Endothelial cell of umbilical vein (primary cell): ENCODE results near the gene CRKL. TPM values are rescaled to one million over a fixed set of nuclear protein-coding genes. Genes with fewer than 3 reads are reported as not detected.

Source experiments
- BruUV-seq: library from RNA; stranded (reverse); fragments of 400-500 nt; replicated peaks from 2 replicates; lab custom pipeline; 2021; lab: Mats Ljungman, UMichigan
- CTCF ChIA-PET: fragments of 300-600, 350-600 bp; sonication (Branson Sonifier 250); formaldehyde crosslinking; loops from one replicate; lab custom pipeline; 2021; ENCODE audit warnings: antibody characterized with exemption, inconsistent platforms; lab: Charles Lee
- POLR2A ChIA-PET: fragments of 300-600, 350-600 bp; sonication (Branson Sonifier 250); formaldehyde crosslinking; loops from one replicate; lab custom pipeline; 2021; ENCODE audit warnings: antibody characterized with exemption, inconsistent platforms; lab: Charles Lee
- DNase-seq: peaks from one replicate; pipeline ENCODE4 v3.0.0-alpha.2; 2011; ENCODE audit warnings: low read depth, low spot score
- FAIRE-seq: peaks from 2 replicates; lab custom pipeline; 2011; peaks lifted over from hg19 to GRCh38; lab: Jason Lieb, UNC
- H2AFZ ChIP-seq: 2 replicates; pipeline ENCODE4 v1.6.0; 2012; ENCODE audit warnings: low read depth, low read length, control low read depth, inconsistent platforms
- H3K27ac ChIP-seq: 2 replicates; pipeline ENCODE4 v1.5.1; 2011; ENCODE audit warnings: low read depth, mild to moderate bottlenecking, control low read depth, low read length, moderate library complexity; ENCODE audit not compliant: insufficient read depth
- H3K27me3 ChIP-seq, 2 experiments: 2 replicates each; pipeline versions ENCODE4 v1.6.0 to v1.6.1; 2011; ENCODE audit warnings: low read length in 2 of 2, mixed read lengths in 1 of 2; ENCODE audit not compliant: control insufficient read depth in 2 of 2, insufficient read depth in 2 of 2
- H3K36me3 ChIP-seq, 2 experiments: 2 replicates in 1 of 2; 3 replicates in 1 of 2; pipeline ENCODE4 v1.5.1; 2011; ENCODE audit warnings: low read length in 2 of 2, mild to moderate bottlenecking in 1 of 2, moderate library complexity in 1 of 2; ENCODE audit not compliant: control insufficient read depth in 2 of 2, insufficient read depth in 2 of 2; ENCODE audit errors: extremely low read depth in 1 of 2
- H3K4me1 ChIP-seq: 3 replicates; pipeline ENCODE4 v1.5.1; 2011; ENCODE audit warnings: mild to moderate bottlenecking, low read length; ENCODE audit not compliant: control insufficient read depth, insufficient read depth; ENCODE audit errors: extremely low read depth
- H3K4me2 ChIP-seq: 2 replicates; pipeline ENCODE4 v1.6.1; 2011; ENCODE audit warnings: low read length, control low read depth, mixed read lengths; ENCODE audit not compliant: insufficient read depth
- H3K4me3 ChIP-seq, 3 experiments: fragments of 200-600 bp in 1 of 3; sonication (generic), shearing (Covaris generic) in 1 of 3; replicated peaks in 1 of 3; 2 replicates each; pipeline ENCODE4 v1.5.1; 2011 to 2016; ENCODE audit warnings: control low read depth in 3 of 3, low read length in 3 of 3, mild to moderate bottlenecking in 2 of 3, inconsistent platforms in 1 of 3, low read depth in 1 of 3, moderate library complexity in 1 of 3; ENCODE audit not compliant: insufficient read depth in 1 of 3
- H3K79me2 ChIP-seq: 2 replicates; pipeline ENCODE4 v1.6.0; 2012; ENCODE audit warnings: low read length, inconsistent platforms; ENCODE audit not compliant: control insufficient read depth, insufficient read depth
- H3K9ac ChIP-seq: replicated peaks from 2 replicates; pipeline ENCODE3; 2011; ENCODE audit warnings: low read length, control low read depth; ENCODE audit not compliant: insufficient read depth; ENCODE audit errors: extremely low read depth
- H3K9me1 ChIP-seq: replicated peaks from 3 replicates; pipeline ENCODE4 v1.6.0; 2011; ENCODE audit warnings: mild to moderate bottlenecking, low read length; ENCODE audit not compliant: control insufficient read depth, insufficient read depth; ENCODE audit errors: extremely low read depth
- H3K9me3 ChIP-seq: replicated peaks from 2 replicates; pipeline ENCODE4 v1.5.1; 2012; ENCODE audit warnings: low read length, inconsistent platforms; ENCODE audit not compliant: control insufficient read depth, insufficient read depth
- H4K20me1 ChIP-seq: replicated peaks from 2 replicates; pipeline ENCODE3; 2011; ENCODE audit warnings: mild to moderate bottlenecking, low read length; ENCODE audit not compliant: control insufficient read depth, insufficient read depth; ENCODE audit errors: extremely low read depth
- CTCF ChIP-seq, 2 donors: IDR thresholded peaks; 1 replicate in 1 of 2; 2 replicates in 1 of 2; pipeline ENCODE4 v1.5.1; 2011; ENCODE audit warnings: low read length in 2 of 2, mild to moderate bottlenecking in 2 of 2, moderate library complexity in 2 of 2, control low read depth in 1 of 2, inconsistent platforms in 1 of 2, low read depth in 1 of 2; ENCODE audit not compliant: insufficient read depth in 1 of 2; ENCODE audit errors: extremely low read depth in 1 of 2
- EZH2 ChIP-seq: IDR thresholded peaks from 2 replicates; pipeline ENCODE4 v1.6.1; 2012; ENCODE audit warnings: borderline replicate concordance, low read depth, mild to moderate bottlenecking, moderate library complexity, low read length, inconsistent platforms; ENCODE audit not compliant: severe bottlenecking
- FOS ChIP-seq: IDR thresholded peaks from 2 replicates; pipeline ENCODE4 v1.6.1; 2011; ENCODE audit warnings: mild to moderate bottlenecking, low read length, moderate library complexity, borderline replicate concordance; ENCODE audit not compliant: insufficient read depth
- GATA2 ChIP-seq: IDR thresholded peaks from 2 replicates; pipeline ENCODE4 v1.7.0; 2011; ENCODE audit warnings: low read depth, mild to moderate bottlenecking, moderate library complexity, mixed read lengths, low read length; ENCODE audit not compliant: insufficient read length, insufficient read depth
- JUN ChIP-seq: IDR thresholded peaks from 2 replicates; pipeline ENCODE4 v1.6.1; 2011; ENCODE audit warnings: borderline replicate concordance, low read depth; ENCODE audit not compliant: insufficient read length, insufficient read depth
- MAX ChIP-seq: IDR thresholded peaks from 2 replicates; pipeline ENCODE4 v1.6.1; 2011; ENCODE audit not compliant: insufficient read depth, insufficient read length
- MYC ChIP-seq: IDR thresholded peaks from one replicate; pipeline ENCODE4 v1.6.1; 2011; ENCODE audit warnings: mild to moderate bottlenecking, low read depth, low read length
- POLR2A ChIP-seq: IDR thresholded peaks from 2 replicates; pipeline ENCODE4 v1.6.1; 2012; ENCODE audit warnings: low read depth, mild to moderate bottlenecking, control low read depth, low read length
- POLR2AphosphoS5 ChIP-seq: IDR thresholded peaks from 2 replicates; pipeline ENCODE4 v1.6.1; 2012; ENCODE audit warnings: low read depth, mild to moderate bottlenecking, control low read depth, low read length, moderate library complexity; ENCODE audit not compliant: insufficient read depth
- dilution Hi-C: fragments of 300-500 bp; cut with MboI; formaldehyde crosslinking; loops from one replicate; pipeline ENCODE4 v1.15.0; 2019; ENCODE audit warnings: low sequenced_read_pairs; ENCODE audit not compliant: extremely low pct_ligation_motif_present
- intact Hi-C: fragments of 100-400 bp; cut with micrococcal nuclease; formaldehyde crosslinking; loops from one replicate; pipeline ENCODE4 v1.10.0; 2022
- polyA plus RNA-seq, 4 experiments: library from polyadenylated mRNA; depleted of rRNA in 3 of 4; stranded (reverse) in 3 of 4; unstranded in 1 of 4; fragments of >200 nt; gene quantifications; 2 replicates each; pipeline versions ENCODE4 v1.2.1 to v1.2.3, GENCODE V29; 2011 to 2012; ENCODE audit warnings: missing spikeins in 1 of 4
- total RNA-seq: library from RNA; stranded (reverse); gene quantifications from 2 replicates; pipeline ENCODE4 v1.2.3, GENCODE V29; 2021

Gene CRKL
- total and polyA plus RNA-seq, 2 donors (not counting 3 experiments of a cell fraction or from before 2014, with no cell fraction given) = 18.0 to 50.6 TPM

GRCh38 chr22:20946991-20947390 lies 29.8 kb downstream of the CRKL start:
- intact Hi-C loops (no loop called here), dilution Hi-C loops (no loop called here)
- Histone ChIP-seq H3K4me3 (no peak overlapping the region), H3K27me3 (no peaks in the 10 kb centered on the region), H4K20me1 (peaks cover 16% of the 10 kb centered on the region), H3K9ac (no peak overlapping the region), H3K9me1 (no peaks in the 10 kb centered on the region), H3K4me1 (peaks cover 19% of the 10 kb centered on the region), H3K79me2 (peaks cover 94% of the 10 kb centered on the region), H3K27ac (no peak overlapping the region), H3K9me3 (no peaks in the 10 kb centered on the region), H3K36me3 (peaks cover 13 to 17% of the 10 kb centered on the region in 2 experiments), H2AFZ (no peak overlapping the region), H3K4me2 (no peak overlapping the region)
- FAIRE-seq (no peak), DNase-seq (no peak)
- TF ChIP-seq JUN = no peak
- no peak for TF ChIP-seq CTCF (IDR thresholded peaks at IDR 0.05; ENCODE audit: extremely low read depth in 1 of 2, insufficient read depth in 1 of 2, low read depth in 1 of 2, low read length in 2 of 2)
- TF ChIP-seq GATA2 = no peak
- TF ChIP-seq MAX = no peak
- no peak for TF ChIP-seq POLR2A
- TF ChIP-seq POLR2AphosphoS5 = no peak
- TF ChIP-seq MYC = no peak
- TF ChIP-seq EZH2 = no peak
- no peak for TF ChIP-seq FOS
- BruUV-seq = no TSS peak
- ChIA-PET POLR2A (no interaction called here), CTCF (no interaction called here)
